Heart right ventricle (tissue), 16 donors: ENCODE data around the gene TEN1. TPM values are rescaled to one million over a fixed set of nuclear protein-coding genes. Genes with fewer than 3 reads are reported as not detected.

Experiments
- ATAC-seq, 8 donors: fragments of 200-7000 bp; cut with Tn5 transposase; one replicate each; pipeline ENCODE4 v1.9.1; 2020; ENCODE audit warnings: mild to moderate bottlenecking in 8 of 8, moderate library complexity in 8 of 8, moderate number of reproducible peaks in 1 of 8
- DNase-seq, 2 donors: peaks; one replicate each; pipeline ENCODE4 v3.0.0-alpha.2; 2020
- H3K27ac ChIP-seq, 10 donors: fragments of 200-600 bp; sonication (generic) in 2 of 10; one replicate each; pipeline versions ENCODE4 v1.5.0 to v1.8.0; 2020 to 2022; ENCODE audit warnings: mild to moderate bottlenecking in 3 of 10
- H3K27me3 ChIP-seq, 7 donors: fragments of 200-600 bp; one replicate each; pipeline ENCODE4 v1.8.0; 2021 to 2022; ENCODE audit warnings: mild to moderate bottlenecking in 2 of 7
- H3K36me3 ChIP-seq, 9 donors: fragments of 200-600 bp; sonication (generic) in 1 of 9; one replicate each; pipeline versions ENCODE4 v1.5.0 to v1.8.0; 2020 to 2022; ENCODE audit warnings: mild to moderate bottlenecking in 2 of 9
- H3K4me1 ChIP-seq, 9 donors: fragments of 200-600 bp; sonication (generic) in 1 of 9; one replicate each; pipeline versions ENCODE4 v1.5.0 to v1.8.0; 2020 to 2022; ENCODE audit warnings: mild to moderate bottlenecking in 4 of 9
- H3K4me3 ChIP-seq, 10 donors: fragments of 200-600 bp; sonication (generic) in 2 of 10; one replicate each; pipeline versions ENCODE4 v1.5.0 to v1.8.0; 2020 to 2022; ENCODE audit warnings: mild to moderate bottlenecking in 7 of 10, moderate library complexity in 2 of 10
- H3K9me3 ChIP-seq, 11 donors: fragments of 200-600 bp in 10 of 11; sonication (generic) in 2 of 11; one replicate each; pipeline versions ENCODE4 v1.5.0 to v1.8.0; 2013 to 2022; ENCODE audit warnings: mild to moderate bottlenecking in 2 of 11, control low read depth in 1 of 11, moderate library complexity in 1 of 11
- CTCF ChIP-seq, 9 donors: fragments of 200-600 bp; sonication (generic) in 2 of 9; IDR thresholded peaks; one replicate each; pipeline versions ENCODE4 v1.5.0 to v1.8.0; 2021 to 2022; ENCODE audit warnings: antibody characterized with exemption in 9 of 9, mild to moderate bottlenecking in 5 of 9, moderate library complexity in 1 of 9
- WGBS, 2 donors: extraction: QIAGEN DNeasy Blood & Tissue Kit; methylation state at CpG; one replicate each; pipeline ENCODE4 v1.1.7; 2013; ENCODE audit warnings: inconsistent platforms in 1 of 2; 5-methylcytosine and 5-hydroxymethylcytosine counted together
- intact Hi-C, 10 donors: fragments of 100-400 bp; cut with DNase I; formaldehyde crosslinking; loops; one replicate each; pipeline versions ENCODE4 v1.11.1 to v1.14.2; 2022
- polyA plus RNA-seq, 2 donors: library from polyadenylated mRNA; stranded (reverse); fragments of 200-250 nt; gene quantifications; one replicate each; pipeline ENCODE4 v1.2.3, GENCODE V29; 2013
- total RNA-seq, 10 donors: library from RNA; stranded (reverse); fragmentation: NEBNext Ultra II Directional in 3 of 10; extraction: Animal tissue kit (Norgen Biotek cat#: 25700) in 3 of 10; gene quantifications; one replicate each; pipeline versions ENCODE4 v1.2.1 to v1.2.4, GENCODE V29; 2021 to 2023
- donor health status: Arrhythmogenic right ventricular cardiomyopathy.
- donor health status: ischemic (EF 13 %, LVEDD 7.1; RV severe dilation, severe dysfunction).
- donor health status: healthy with polysubstance abuse.
- donor health status: DM: no; HTN: yes; CAD: no.
- donor health status: DM: no; HTN: no; CAD: no.
- donor health status: ischemic (EF 25% LVEDD 6.9; RV normal size, moderate dysfunction).
- donor health status: ischemic (EF 25% LVEDD 5.7; RV mildly dilated, moderate dysfunction).
- donor health status: healthy.
- donor health status: DM: yes; HTN: yes; CAD: no.
- donor health status: Ischemic cardiomyopathy.
- donor health status: ischemic (EF 35%, LVEDD 5.7; RV mildly dilated, moderate dysfunction).
- donor health status: nonischemic (EF 11% LVEDD 7.7; RV severe dilation, severe dysfunction).
- donor health status: DM: yes; HTN: yes; CAD: no.
- donor health status: PGD.
- donor health status: ischemic (EF 29% LVEDD 5.4; RV normal size, mild dysfunction).
- donor health status: nonischemic (EF 23%, LVEDD 6.1; RV moderate dilation, normal function).

TEN1 gene
- total and polyA plus RNA-seq, 12 donors: 4.4 to 20.1 (median 9.7) TPM

GRCh38 chr17:76034428-76035350 lies 55.6 kb downstream of the TEN1 start:
- WGBS, 2 donors: 74 to 83% methylated on average over 13 of the region's 13 CpGs
- intact Hi-C loops: no loop called here
- no peak overlapping the region for H3K4me3 ChIP-seq
- no peaks in the 10 kb centered on the region for H3K27me3 ChIP-seq
- H3K27ac ChIP-seq: no peak overlapping the region
- TF ChIP-seq CTCF (IDR thresholded peaks at IDR 0.05): no peak
- no peak for DNase-seq
- H3K9me3 ChIP-seq: no peaks in the 10 kb centered on the region
- H3K36me3 ChIP-seq: peaks cover 0 to 25% (median 12%) of the 10 kb centered on the region in 9 donors
- ATAC-seq: no peak
- H3K4me1 ChIP-seq: peaks cover 0 to 12% (median 2%) of the 10 kb centered on the region in 9 donors

- H3K27me3 ChIP-seq: no peaks in the 10 kb centered on the region
- H3K4me3 ChIP-seq: no peak overlapping the region
- TF ChIP-seq CTCF (IDR thresholded peaks at IDR 0.05): no peak
- DNase-seq (no peak), ATAC-seq (peak in 5 of 8 donors; percentile 26 to 54 (median 35))
- H3K4me1 ChIP-seq: peaks cover 0 to 8% (median 0%) of the 10 kb centered on the region in 9 donors
- H3K36me3 ChIP-seq: peaks cover 0 to 45% (median 31%) of the 10 kb centered on the region in 9 donors
- 47 to 50% methylated on average over 22 of the region's 22 CpGs for WGBS, 2 donors
- H3K9me3 ChIP-seq: no peaks in the 10 kb centered on the region
- no peak overlapping the region for H3K27ac ChIP-seq
- intact Hi-C loops: no loop called here
Measured at GRCh38 chr17:76036497-76037261, 57.6 kb downstream of the TEN1 start.

- Histone ChIP-seq H3K36me3 (peaks cover 4 to 58% (median 43%) of the 10 kb centered on the region in 9 donors), H3K4me3 (no peak overlapping the region), H3K27ac (no peak overlapping the region), H3K4me1 (peaks cover 0 to 8% (median 0%) of the 10 kb centered on the region in 9 donors), H3K27me3 (no peaks in the 10 kb centered on the region), H3K9me3 (no peaks in the 10 kb centered on the region)
- intact Hi-C loops: no loop called here
- WGBS, 2 donors: 84 to 85% methylated on average over 3 of the region's 3 CpGs
- no peak for DNase-seq
- no peak for ATAC-seq
- no peak for TF ChIP-seq CTCF (IDR thresholded peaks at IDR 0.05)
Measured at GRCh38 chr17:76038050-76038449, 59.0 kb downstream of the TEN1 start.

GRCh38 chr17:76039121-76039520 lies 60.1 kb downstream of the TEN1 start:
- no peaks in the 10 kb centered on the region for H3K9me3 ChIP-seq
- WGBS, 2 donors: 71 to 77% methylated on average over 6 of the region's 6 CpGs
- ATAC-seq (no peak), DNase-seq (no peak)
- no peaks in the 10 kb centered on the region for H3K27me3 ChIP-seq
- no peak overlapping the region for H3K27ac ChIP-seq
- peaks cover 4 to 69% (median 54%) of the 10 kb centered on the region in 9 donors for H3K36me3 ChIP-seq
- intact Hi-C loops: no loop called here
- peaks cover 0 to 8% (median 0%) of the 10 kb centered on the region in 9 donors for H3K4me1 ChIP-seq
- TF ChIP-seq CTCF (IDR thresholded peaks at IDR 0.05): no peak
- H3K4me3 ChIP-seq: no peak overlapping the region
